ENCODE results near the gene PLCB2.

PLCB2 gene

DNA sequence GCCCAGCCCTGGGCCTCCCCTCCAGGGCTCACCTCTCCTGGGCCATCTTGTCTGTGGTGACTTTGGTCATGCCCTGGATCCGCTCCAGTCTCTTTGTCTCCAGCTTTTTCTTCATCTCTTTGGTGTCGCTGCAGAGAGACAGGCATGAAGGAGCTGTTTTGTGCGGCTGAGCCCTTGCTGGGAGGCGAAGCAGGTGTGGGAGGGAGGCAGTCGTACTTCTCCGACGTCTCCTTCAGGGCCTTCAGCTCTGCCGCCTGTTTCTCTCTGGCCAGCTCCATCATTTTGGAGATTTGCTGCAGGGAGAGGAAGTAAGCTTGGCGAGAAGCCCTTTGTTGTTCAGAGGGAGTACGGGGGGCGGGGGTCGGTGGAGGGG lies 17.2 kb downstream of the PLCB2 start:
- DNase-seq (ENCODE audit: low read depth): no peak
- TF ChIP-seq, protein P1, sequence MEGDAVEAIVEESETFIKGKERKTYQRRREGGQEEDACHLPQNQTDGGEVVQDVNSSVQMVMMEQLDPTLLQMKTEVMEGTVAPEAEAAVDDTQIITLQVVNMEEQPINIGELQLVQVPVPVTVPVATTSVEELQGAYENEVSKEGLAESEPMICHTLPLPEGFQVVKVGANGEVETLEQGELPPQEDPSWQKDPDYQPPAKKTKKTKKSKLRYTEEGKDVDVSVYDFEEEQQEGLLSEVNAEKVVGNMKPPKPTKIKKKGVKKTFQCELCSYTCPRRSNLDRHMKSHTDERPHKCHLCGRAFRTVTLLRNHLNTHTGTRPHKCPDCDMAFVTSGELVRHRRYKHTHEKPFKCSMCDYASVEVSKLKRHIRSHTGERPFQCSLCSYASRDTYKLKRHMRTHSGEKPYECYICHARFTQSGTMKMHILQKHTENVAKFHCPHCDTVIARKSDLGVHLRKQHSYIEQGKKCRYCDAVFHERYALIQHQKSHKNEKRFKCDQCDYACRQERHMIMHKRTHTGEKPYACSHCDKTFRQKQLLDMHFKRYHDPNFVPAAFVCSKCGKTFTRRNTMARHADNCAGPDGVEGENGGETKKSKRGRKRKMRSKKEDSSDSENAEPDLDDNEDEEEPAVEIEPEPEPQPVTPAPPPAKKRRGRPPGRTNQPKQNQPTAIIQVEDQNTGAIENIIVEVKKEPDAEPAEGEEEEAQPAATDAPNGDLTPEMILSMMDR (conservative IDR thresholded peaks at IDR 0.05; ENCODE audit: low read depth, low read length): no peak
- H3K4me3 ChIP-seq (ENCODE audit: low read length): no peak overlapping the region

DNA sequence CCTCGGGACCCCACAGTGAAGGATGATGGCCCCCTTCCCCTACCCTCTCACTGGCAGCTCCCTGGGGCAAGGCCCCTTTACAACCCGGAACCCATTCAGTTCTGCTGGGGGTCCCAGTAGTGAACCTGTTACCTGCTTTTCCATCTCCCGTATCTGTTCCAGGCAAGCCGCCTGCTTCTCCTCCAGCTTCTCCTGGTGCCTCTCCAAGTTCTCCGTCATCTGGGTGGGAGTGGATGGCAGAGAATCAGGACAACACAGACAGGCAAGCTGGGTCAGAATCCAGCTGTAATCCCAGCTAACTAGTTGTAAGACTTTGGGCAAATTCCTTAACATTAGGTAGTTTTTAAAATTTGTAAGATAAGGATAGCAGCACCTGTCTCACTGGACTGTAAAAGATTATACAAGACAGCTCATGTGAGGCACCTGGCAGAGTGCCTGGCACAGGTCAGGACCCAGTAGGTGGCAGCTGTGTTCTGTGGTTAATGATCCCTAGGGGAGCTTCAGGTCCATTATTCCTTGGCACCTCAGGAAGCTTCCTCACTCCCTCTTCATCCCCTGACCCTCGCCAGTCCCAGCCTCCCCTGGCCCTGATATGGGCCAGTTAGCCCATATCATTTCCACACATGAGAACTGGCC lies 18.5 kb downstream of the PLCB2 start:
- DNase-seq (ENCODE audit: low read depth): no peak
- no peak overlapping the region for H3K4me3 ChIP-seq (ENCODE audit: low read length)
- TF ChIP-seq, protein P1 (conservative IDR thresholded peaks at IDR 0.05; ENCODE audit: low read depth, low read length): no peak

DNA sequence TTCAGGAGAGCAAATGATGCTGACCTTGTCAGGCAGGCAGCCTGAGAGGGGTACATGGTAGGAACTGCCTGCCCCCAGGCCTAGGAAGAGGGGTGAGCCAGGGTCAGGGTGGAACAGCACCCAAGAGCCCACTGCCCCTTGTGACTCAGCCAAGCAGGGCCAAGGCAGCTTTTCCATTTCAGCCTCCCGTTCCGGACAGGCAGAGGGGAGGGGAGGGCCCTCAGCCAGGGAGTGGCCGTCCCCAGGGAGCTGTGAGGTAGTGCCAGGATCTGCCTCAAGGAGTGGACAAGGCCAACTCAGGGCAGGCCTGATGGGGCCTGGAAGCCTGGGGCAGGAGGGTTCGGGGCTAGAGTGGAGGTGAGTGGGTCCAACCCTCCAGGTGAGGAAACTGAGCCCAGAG lies 19.8 kb downstream of the PLCB2 start:
- no peak overlapping the region for H3K4me3 ChIP-seq (ENCODE audit: low read length)
- no peak for DNase-seq (ENCODE audit: low read depth)
- TF ChIP-seq, protein P1 (conservative IDR thresholded peaks at IDR 0.05; ENCODE audit: low read depth, low read length): no peak

DNA sequence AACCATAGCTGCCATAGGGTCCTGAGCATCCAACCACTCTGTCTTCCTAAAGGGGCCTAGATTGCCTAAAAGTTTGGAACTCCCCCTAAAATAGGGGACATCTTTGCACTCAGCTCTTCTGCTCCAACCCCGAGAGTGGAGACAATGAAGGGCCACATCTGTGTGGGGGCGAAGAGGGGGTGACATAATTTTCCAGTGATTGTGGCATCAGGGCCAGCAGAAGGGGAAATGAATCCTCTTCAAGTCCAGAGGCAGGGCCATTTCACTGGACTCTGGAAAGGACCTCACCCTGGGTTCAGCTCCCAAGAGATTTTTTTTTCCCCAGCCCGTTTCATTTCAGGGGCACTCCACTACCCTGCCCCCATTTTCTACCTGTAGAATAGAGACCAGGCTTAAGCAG lies 20.2 kb downstream of the PLCB2 start:
- H3K4me3 ChIP-seq (ENCODE audit: low read length): no peak overlapping the region
- TF ChIP-seq, protein P1 (conservative IDR thresholded peaks at IDR 0.05; ENCODE audit: low read depth, low read length): no peak
- no peak for DNase-seq (ENCODE audit: low read depth)

DNA sequence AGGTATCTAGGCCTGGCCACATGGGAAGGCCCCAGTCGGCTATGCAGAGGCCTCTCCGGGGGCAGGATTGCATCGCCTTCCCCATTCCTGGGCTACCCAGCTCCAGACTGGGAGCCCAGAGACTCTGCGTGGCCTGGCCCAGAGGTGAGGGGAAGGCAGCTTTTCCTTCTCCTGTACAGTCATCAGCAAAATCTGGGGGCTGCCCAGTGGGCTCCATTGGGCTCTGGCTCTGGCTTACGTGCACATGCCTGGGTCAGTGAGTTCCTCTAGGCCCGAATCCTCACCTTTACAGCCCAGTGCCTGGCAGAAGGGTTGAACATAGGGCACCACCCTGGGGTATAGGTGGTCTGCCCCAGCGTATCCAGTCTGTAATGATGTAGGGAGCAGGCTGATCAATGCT lies 20.9 kb downstream of the PLCB2 start:
- no peak for DNase-seq (ENCODE audit: low read depth)
- no peak overlapping the region for H3K4me3 ChIP-seq (ENCODE audit: low read length)
- TF ChIP-seq, protein P1 (conservative IDR thresholded peaks at IDR 0.05; ENCODE audit: low read depth, low read length): no peak

DNA sequence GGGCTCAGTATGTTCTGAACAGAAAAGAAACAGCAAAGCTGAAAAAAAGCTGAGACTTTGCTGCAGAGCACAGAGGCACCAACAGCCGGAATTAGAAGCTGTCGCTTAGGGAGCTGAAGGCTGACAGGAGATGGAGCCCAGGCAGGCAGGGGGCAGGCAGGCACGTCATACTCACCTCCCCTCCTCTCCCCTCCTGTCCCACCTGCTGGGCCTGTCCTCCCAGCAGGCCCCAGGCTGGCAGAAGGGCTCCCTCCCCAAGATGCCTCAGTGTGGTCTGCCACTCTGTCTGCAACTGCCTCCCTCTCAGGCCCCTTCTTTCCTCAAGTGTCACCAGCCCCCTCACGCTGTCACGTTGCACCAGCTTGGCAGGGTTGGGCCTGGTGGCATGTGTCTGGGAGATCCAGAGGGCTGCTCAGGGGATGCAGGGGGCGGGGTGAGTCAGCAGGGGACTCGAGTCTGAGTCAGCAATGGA lies 21.6 kb downstream of the PLCB2 start:
- TF ChIP-seq, protein P1 (conservative IDR thresholded peaks at IDR 0.05; ENCODE audit: low read depth, low read length): no peak
- no peak for DNase-seq (ENCODE audit: low read depth)
- no peak overlapping the region for H3K4me3 ChIP-seq (ENCODE audit: low read length)

DNA sequence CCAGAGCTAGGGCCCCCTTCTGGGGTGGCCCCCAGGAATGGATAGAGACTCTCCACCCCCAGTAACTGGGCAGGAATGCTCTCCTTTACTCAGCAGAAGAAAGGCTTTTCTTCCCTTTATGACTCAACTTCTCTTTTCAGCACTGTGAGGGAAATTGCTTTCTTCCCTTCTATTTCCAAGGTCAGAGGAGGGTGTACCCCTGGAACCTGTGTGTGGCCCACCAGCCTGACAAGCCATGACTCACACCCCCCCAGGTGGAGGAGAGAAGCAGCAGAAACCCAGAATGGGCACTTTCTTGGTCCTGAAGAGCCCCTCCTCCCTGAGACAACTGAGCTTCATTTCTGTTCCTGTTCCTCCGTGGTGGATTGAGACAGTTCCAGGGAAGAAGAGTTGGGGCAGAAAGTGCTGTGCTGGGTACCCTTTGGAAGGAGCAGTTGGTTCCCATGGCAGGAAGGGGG lies 22.2 kb downstream of the PLCB2 start:
- DNase-seq (ENCODE audit: low read depth): no peak
- TF ChIP-seq, protein P1 (conservative IDR thresholded peaks at IDR 0.05; ENCODE audit: low read depth, low read length): no peak
- no peak overlapping the region for H3K4me3 ChIP-seq (ENCODE audit: low read length)
